Measurements from ENCODE around the gene KIAA1958. TPM values are rescaled to one million over a fixed set of nuclear protein-coding genes. Genes with fewer than 3 reads are reported as not detected.

The KIAA1958 gene
- total RNA-seq, 1 donor from 2014 or later, result 14.2 TPM

- TF ChIP-seq, protein P1, sequence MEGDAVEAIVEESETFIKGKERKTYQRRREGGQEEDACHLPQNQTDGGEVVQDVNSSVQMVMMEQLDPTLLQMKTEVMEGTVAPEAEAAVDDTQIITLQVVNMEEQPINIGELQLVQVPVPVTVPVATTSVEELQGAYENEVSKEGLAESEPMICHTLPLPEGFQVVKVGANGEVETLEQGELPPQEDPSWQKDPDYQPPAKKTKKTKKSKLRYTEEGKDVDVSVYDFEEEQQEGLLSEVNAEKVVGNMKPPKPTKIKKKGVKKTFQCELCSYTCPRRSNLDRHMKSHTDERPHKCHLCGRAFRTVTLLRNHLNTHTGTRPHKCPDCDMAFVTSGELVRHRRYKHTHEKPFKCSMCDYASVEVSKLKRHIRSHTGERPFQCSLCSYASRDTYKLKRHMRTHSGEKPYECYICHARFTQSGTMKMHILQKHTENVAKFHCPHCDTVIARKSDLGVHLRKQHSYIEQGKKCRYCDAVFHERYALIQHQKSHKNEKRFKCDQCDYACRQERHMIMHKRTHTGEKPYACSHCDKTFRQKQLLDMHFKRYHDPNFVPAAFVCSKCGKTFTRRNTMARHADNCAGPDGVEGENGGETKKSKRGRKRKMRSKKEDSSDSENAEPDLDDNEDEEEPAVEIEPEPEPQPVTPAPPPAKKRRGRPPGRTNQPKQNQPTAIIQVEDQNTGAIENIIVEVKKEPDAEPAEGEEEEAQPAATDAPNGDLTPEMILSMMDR (IDR thresholded peaks at IDR 0.05), result no peak
- H3K4me1 ChIP-seq, result no peaks in the 10 kb centered on the region
- no peak for ATAC-seq
- DNase-seq, result no peak
- H3K27me3 ChIP-seq, result no peaks in the 10 kb centered on the region
- intact Hi-C loops (cut with DNase I), result no loop called here
- H3K4me3 ChIP-seq, result no peak overlapping the region
- H3K36me3 ChIP-seq, result no peaks in the 10 kb centered on the region
- no peak overlapping the region for H3K27ac ChIP-seq
- H3K9me3 ChIP-seq, result no peaks in the 10 kb centered on the region
These were observed 115.0 kb downstream of the KIAA1958 start for GRCh38 chr9:112601636-112602035.

DNA sequence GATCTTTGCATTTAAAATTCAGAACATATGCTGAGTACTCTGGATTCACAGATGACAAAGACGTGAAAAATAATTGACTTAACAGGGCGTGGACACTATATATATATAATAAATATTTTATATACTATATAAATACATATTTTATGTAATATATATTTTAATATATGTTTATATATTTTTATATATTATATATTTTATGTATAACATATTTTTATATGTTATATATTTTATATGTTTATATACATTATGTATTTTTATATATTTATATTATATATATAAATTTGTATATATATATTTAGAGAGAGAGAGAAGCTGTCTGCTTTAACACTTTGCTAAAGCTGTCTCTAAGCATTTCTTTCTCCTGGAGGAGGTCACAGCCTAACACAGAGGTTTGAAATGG lies 118.2 kb downstream of the KIAA1958 start:
- TF ChIP-seq, protein P1 (IDR thresholded peaks at IDR 0.05), result no peak
- no peak for ATAC-seq
- H3K27ac ChIP-seq, result no peak overlapping the region
- H3K27me3 ChIP-seq, result no peaks in the 10 kb centered on the region
- H3K36me3 ChIP-seq, result no peaks in the 10 kb centered on the region
- H3K4me1 ChIP-seq, result no peaks in the 10 kb centered on the region
- H3K9me3 ChIP-seq, result no peaks in the 10 kb centered on the region
- intact Hi-C loops (cut with DNase I), result no loop called here
- DNase-seq, result no peak
- H3K4me3 ChIP-seq, result no peak overlapping the region

DNA sequence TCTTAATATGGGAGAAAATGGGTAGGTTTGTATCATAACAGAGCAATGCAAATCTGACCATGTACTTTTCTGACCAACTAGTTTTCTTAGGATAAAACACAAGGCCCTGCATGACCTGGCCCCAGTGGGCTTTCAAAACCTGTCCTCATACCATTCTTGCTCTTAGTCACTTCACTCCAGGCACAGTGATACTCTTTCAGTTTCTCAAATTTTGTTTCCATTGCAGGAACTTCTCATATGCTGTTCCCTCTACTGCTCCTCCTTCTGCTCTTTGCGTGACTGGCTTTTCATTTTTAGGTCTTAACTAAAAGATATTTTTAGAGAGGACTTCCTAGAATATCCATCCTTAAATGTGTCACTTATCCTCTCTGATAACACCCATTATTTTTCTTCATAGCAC lies 118.9 kb downstream of the KIAA1958 start:
- intact Hi-C loops (cut with DNase I), result no loop called here
- DNase-seq, result no peak

DNA sequence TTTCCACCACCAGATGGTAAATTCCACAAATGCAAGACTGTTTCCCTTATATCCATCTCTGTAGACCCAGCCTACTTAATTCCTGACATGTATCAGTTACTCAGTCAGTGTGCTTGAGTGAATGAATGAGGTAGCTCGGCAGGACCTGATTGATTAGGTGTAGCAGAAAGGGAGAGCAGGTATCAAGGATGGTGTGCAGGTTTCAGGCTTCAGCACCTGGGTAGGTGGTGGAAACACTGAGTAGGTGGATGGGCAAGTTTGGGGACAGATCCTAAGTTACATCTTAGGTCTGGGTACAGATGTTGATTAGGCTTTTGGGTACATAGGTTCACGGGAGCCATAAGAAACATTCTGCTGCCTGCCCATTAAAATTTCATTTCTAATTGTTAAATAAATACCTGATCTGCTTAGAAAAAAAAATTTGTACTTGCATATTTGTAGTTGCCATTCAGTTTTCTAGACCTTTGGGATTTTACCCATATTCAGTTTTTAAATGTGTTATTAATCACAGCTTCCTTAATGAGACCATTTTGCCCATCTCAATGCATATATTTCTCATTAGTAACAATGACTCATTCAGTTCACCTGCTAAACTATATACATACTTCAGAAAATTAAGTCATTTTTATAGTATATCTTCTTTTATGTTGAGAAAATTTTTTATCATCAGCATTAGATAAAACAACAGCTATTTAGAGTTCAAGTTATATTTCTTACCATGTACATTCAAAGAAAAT lies 119.5 kb downstream of the KIAA1958 start:
- Histone ChIP-seq H3K27me3 (no peaks in the 10 kb centered on the region), H3K4me1 (no peaks in the 10 kb centered on the region), H3K9me3 (no peaks in the 10 kb centered on the region), H3K27ac (no peak overlapping the region), H3K36me3 (no peaks in the 10 kb centered on the region), H3K4me3 (no peak overlapping the region)
- TF ChIP-seq, protein P1 (IDR thresholded peaks at IDR 0.05), result no peak
- intact Hi-C loops (cut with DNase I), result no loop called here
- DNase-seq (no peak), ATAC-seq (no peak)

More for the DNA sequence above, 118.9 kb downstream of the KIAA1958 start:
- Histone ChIP-seq H3K4me1 (no peaks in the 10 kb centered on the region), H3K27ac (no peak overlapping the region), H3K4me3 (no peak overlapping the region), H3K36me3 (no peaks in the 10 kb centered on the region), H3K9me3 (no peaks in the 10 kb centered on the region), H3K27me3 (no peaks in the 10 kb centered on the region)
- no peak for ATAC-seq
- TF ChIP-seq, protein P1 (IDR thresholded peaks at IDR 0.05), result no peak

GRCh38 chr9:112608851-112609250 lies 122.2 kb downstream of the KIAA1958 start:
- ATAC-seq (no peak), DNase-seq (no peak)
- Histone ChIP-seq H3K9me3 (no peaks in the 10 kb centered on the region), H3K27me3 (no peaks in the 10 kb centered on the region), H3K4me3 (no peak overlapping the region), H3K27ac (no peak overlapping the region), H3K36me3 (no peaks in the 10 kb centered on the region), H3K4me1 (no peaks in the 10 kb centered on the region)
- TF ChIP-seq, protein P1 (IDR thresholded peaks at IDR 0.05), result no peak
- intact Hi-C loops (cut with DNase I), result no loop called here
